Skeletal muscle satellite cell (primary cell): ENCODE data around the gene MMP14.

Experiments used
- H3K27me3 ChIP-seq: 2 replicates; pipeline ENCODE4 v1.7.0; 2013; ENCODE audit warnings: low read length; ENCODE audit not compliant: control insufficient read depth, insufficient read depth
- H3K36me3 ChIP-seq: 2 replicates; pipeline ENCODE4 v1.7.0; 2013; ENCODE audit warnings: mild to moderate bottlenecking, control low read depth, low read length; ENCODE audit not compliant: insufficient read depth
- H3K4me1 ChIP-seq: 2 replicates; pipeline ENCODE4 v1.7.0; 2013; ENCODE audit warnings: low read length; ENCODE audit not compliant: control insufficient read depth, insufficient read depth
- H3K4me2 ChIP-seq: 2 replicates; pipeline ENCODE4 v1.7.0; 2013; ENCODE audit warnings: mild to moderate bottlenecking, low read length
- H3K4me3 ChIP-seq: 2 replicates; pipeline ENCODE4 v1.7.0; 2013; ENCODE audit warnings: low read length
- H3K9ac ChIP-seq: 2 replicates; pipeline ENCODE4 v1.7.0; 2013; ENCODE audit warnings: mild to moderate bottlenecking, low read depth, low read length, moderate library complexity
- H3K9me3 ChIP-seq: replicated peaks from 2 replicates; pipeline ENCODE4 v1.7.0; 2013; ENCODE audit warnings: mild to moderate bottlenecking, control low read depth, low read length

Gene MMP14

GRCh38 chr14:22872833-22873520, 36.6 kb downstream of the MMP14 start:
- peak overlapping the region; percentile 96 for H3K4me3 ChIP-seq
- H3K27me3 ChIP-seq, result no peaks in the 10 kb centered on the region
- no peaks in the 10 kb centered on the region for H3K9me3 ChIP-seq
- peaks cover 16% of the 10 kb centered on the region for H3K4me1 ChIP-seq
- H3K4me2 ChIP-seq, result peak overlapping the region; percentile 96
- peak overlapping the region; percentile 90 for H3K9ac ChIP-seq
- H3K36me3 ChIP-seq, result peaks cover 42% of the 10 kb centered on the region

GRCh38 chr14:22875003-22875747, 38.8 kb downstream of the MMP14 start:
- Histone ChIP-seq H3K9me3 (no peaks in the 10 kb centered on the region), H3K4me3 (no peak overlapping the region), H3K4me1 (peaks cover 16% of the 10 kb centered on the region), H3K27me3 (no peaks in the 10 kb centered on the region), H3K4me2 (no peak overlapping the region), H3K9ac (no peak overlapping the region), H3K36me3 (peaks cover 60% of the 10 kb centered on the region)

GRCh38 chr14:22875748-22876319, 39.4 kb downstream of the MMP14 start:
- H3K36me3 ChIP-seq, result peaks cover 60% of the 10 kb centered on the region

GRCh38 chr14:22877000-22877501, 40.7 kb downstream of the MMP14 start:
- Histone ChIP-seq H3K4me1 (peaks cover 6% of the 10 kb centered on the region), H3K36me3 (peaks cover 60% of the 10 kb centered on the region), H3K4me3 (no peak overlapping the region), H3K9me3 (no peaks in the 10 kb centered on the region), H3K4me2 (no peak overlapping the region), H3K9ac (no peak overlapping the region), H3K27me3 (no peaks in the 10 kb centered on the region)

More at GRCh38 chr14:22875748-22876319, 39.4 kb downstream of the MMP14 start:
- H3K4me3 ChIP-seq, result no peak overlapping the region
- H3K4me1 ChIP-seq, result peaks cover 10% of the 10 kb centered on the region
- no peaks in the 10 kb centered on the region for H3K27me3 ChIP-seq
- no peak overlapping the region for H3K4me2 ChIP-seq
- no peaks in the 10 kb centered on the region for H3K9me3 ChIP-seq
- H3K9ac ChIP-seq, result no peak overlapping the region

- H3K27me3 ChIP-seq, result no peaks in the 10 kb centered on the region
- H3K9me3 ChIP-seq, result no peaks in the 10 kb centered on the region
- H3K4me3 ChIP-seq, result no peak overlapping the region
- no peaks in the 10 kb centered on the region for H3K4me1 ChIP-seq
- no peak overlapping the region for H3K4me2 ChIP-seq
- peaks cover 60% of the 10 kb centered on the region for H3K36me3 ChIP-seq
- no peak overlapping the region for H3K9ac ChIP-seq
These were observed 42.2 kb downstream of the MMP14 start for GRCh38 chr14:22878271-22879246.

GRCh38 chr14:22882064-22882463, 45.7 kb downstream of the MMP14 start:
- no peaks in the 10 kb centered on the region for H3K27me3 ChIP-seq
- no peaks in the 10 kb centered on the region for H3K9me3 ChIP-seq
- H3K36me3 ChIP-seq, result peaks cover 27% of the 10 kb centered on the region
- H3K4me1 ChIP-seq, result peaks cover 5% of the 10 kb centered on the region
- H3K4me2 ChIP-seq, result no peak overlapping the region
- H3K4me3 ChIP-seq, result no peak overlapping the region
- H3K9ac ChIP-seq, result no peak overlapping the region

- Histone ChIP-seq H3K9me3 (no peaks in the 10 kb centered on the region), H3K27me3 (no peaks in the 10 kb centered on the region), H3K4me2 (no peak overlapping the region)
These were observed 46.3 kb downstream of the MMP14 start for GRCh38 chr14:22882529-22883172.

GRCh38 chr14:22883173-22883976, 47.0 kb downstream of the MMP14 start, which contains the start of gene REM2:
Gene REM2 (plus strand): TSS chr14:22883222. CDS start chr14:22883288, 66 bp downstream.
- Histone ChIP-seq H3K27me3 (no peaks in the 10 kb centered on the region), H3K36me3 (peaks cover 14% of the 10 kb centered on the region), H3K4me3 (no peak within 1 kb of the TSS), H3K4me2 (no peak within 1 kb of the TSS), H3K9ac (no peak within 1 kb of the TSS), H3K9me3 (no peaks in the 10 kb centered on the region), H3K4me1 (peaks cover 16% of the 10 kb centered on the region)

More at GRCh38 chr14:22882529-22883172, 46.3 kb downstream of the MMP14 start:
- peaks cover 11% of the 10 kb centered on the region for H3K4me1 ChIP-seq
- peaks cover 21% of the 10 kb centered on the region for H3K36me3 ChIP-seq
- no peak overlapping the region for H3K9ac ChIP-seq
- H3K4me3 ChIP-seq, result no peak overlapping the region

GRCh38 chr14:22884076-22884737, 47.8 kb downstream of the MMP14 start:
- no peaks in the 10 kb centered on the region for H3K27me3 ChIP-seq
- H3K4me3 ChIP-seq, result no peak overlapping the region
- H3K9ac ChIP-seq, result no peak overlapping the region
- H3K36me3 ChIP-seq, result peaks cover 7% of the 10 kb centered on the region
- H3K4me1 ChIP-seq, result peaks cover 16% of the 10 kb centered on the region
- no peaks in the 10 kb centered on the region for H3K9me3 ChIP-seq
- no peak overlapping the region for H3K4me2 ChIP-seq
